K562 (cell line): ENCODE data around the gene LIN9. TPM values are rescaled to one million over a fixed set of nuclear protein-coding genes. Genes with fewer than 3 reads are reported as not detected.
A peak's percentile ranks its signal among the peaks of the same experiment; 100 is the strongest.

Source experiments
- ATAC-seq: fragments of 200-7000 bp; cut with Tn5 transposase; 3 replicates; pipeline ENCODE4 v1.9.1; 2020; ENCODE audit warnings: moderate library complexity
- BruUV-seq: library from RNA; stranded (reverse); fragments of 400-500 nt; replicated peaks from 2 replicates; lab custom pipeline; 2021; lab: Mats Ljungman, UMichigan
- CTCF ChIA-PET: fragments of 300-600 bp; formaldehyde crosslinking; extraction: SDS; loops from one replicate; lab custom pipeline; 2021; ENCODE audit warnings: low intra/inter-chr PET ratio; lab: Yijun Ruan, JAX
- POLR2A ChIA-PET: fragments of 300-600, 350-650 bp; sonication (Branson Sonifier 250); formaldehyde crosslinking; extraction: SDS; loops from one replicate; lab custom pipeline; 2021; ENCODE audit warnings: antibody characterized with exemption, inconsistent platforms; lab: Yijun Ruan, JAX
- DNase-seq, 4 experiments: peaks; one replicate each; pipeline versions ENCODE4 v3.0.0 to v3.0.0-alpha.2; 2011 to 2018; ENCODE audit warnings: low spot score in 3 of 4, mixed read lengths in 3 of 4; ENCODE audit errors: extremely low read depth in 1 of 4
- FAIRE-seq: peaks from 2 replicates; lab custom pipeline; 2011; peaks lifted over from hg19 to GRCh38; lab: Jason Lieb, UNC
- H2AFZ ChIP-seq: 2 replicates; pipeline ENCODE4 v1.6.0; 2011; ENCODE audit warnings: low read depth, low read length, control low read depth, inconsistent platforms
- H3K27ac ChIP-seq: fragments of 200-600 bp; 3 replicates; pipeline ENCODE4 v1.8.0; 2011; ENCODE audit warnings: low read depth, mild to moderate bottlenecking, control low read depth, inconsistent platforms, low read length, moderate library complexity, mixed read lengths; ENCODE audit errors: extremely low read depth
- H3K27me3 ChIP-seq, 2 experiments: fragments of 300-600 bp in 1 of 2; 2 replicates in 1 of 2; 3 replicates in 1 of 2; pipeline versions ENCODE4 v1.6.0 to v1.8.0; 2011; ENCODE audit warnings: inconsistent platforms in 2 of 2, low read length in 2 of 2, mild to moderate bottlenecking in 1 of 2, mixed read lengths in 1 of 2, moderate library complexity in 1 of 2; ENCODE audit not compliant: control insufficient read depth in 2 of 2, insufficient read depth in 2 of 2
- H3K36me3 ChIP-seq: fragments of 300-600 bp; 3 replicates; pipeline ENCODE4 v1.8.0; 2011; ENCODE audit warnings: mild to moderate bottlenecking, low read length, inconsistent platforms; ENCODE audit not compliant: control insufficient read depth, insufficient read depth
- H3K4me1 ChIP-seq, 2 experiments: fragments of 200-600 bp in 1 of 2; replicated peaks in 1 of 2; 2 replicates in 1 of 2; 3 replicates in 1 of 2; pipeline versions ENCODE4 v1.5.1 to v1.8.0; 2011; ENCODE audit warnings: inconsistent platforms in 2 of 2, low read length in 2 of 2, mild to moderate bottlenecking in 1 of 2, mixed read lengths in 1 of 2, moderate library complexity in 1 of 2; ENCODE audit not compliant: control insufficient read depth in 2 of 2, insufficient read depth in 2 of 2
- H3K4me2 ChIP-seq: 2 replicates; pipeline ENCODE4 v1.6.1; 2011; ENCODE audit warnings: low read length, control low read depth, inconsistent platforms, mixed read lengths; ENCODE audit not compliant: insufficient read depth
- H3K4me3 ChIP-seq: fragments of 200-600 bp; sonication (generic), shearing (Covaris generic); 2 replicates; pipeline ENCODE4 v1.5.1; 2016; ENCODE audit warnings: control low read depth, inconsistent platforms
- H3K79me2 ChIP-seq: fragments of 200-600 bp; 3 replicates; pipeline ENCODE4 v1.8.0; 2011; ENCODE audit warnings: low read length, inconsistent platforms; ENCODE audit not compliant: control insufficient read depth, insufficient read depth
- H3K9ac ChIP-seq, 2 experiments: 2 replicates each; pipeline versions ENCODE4 v1.6.0 to v1.6.1; 2011; ENCODE audit warnings: low read depth in 2 of 2, low read length in 2 of 2, control low read depth in 1 of 2, inconsistent platforms in 1 of 2, mild to moderate bottlenecking in 1 of 2, mixed read lengths in 1 of 2; ENCODE audit not compliant: insufficient read depth in 1 of 2
- H3K9me1 ChIP-seq: one replicate; pipeline ENCODE4 v1.6.0; 2011; ENCODE audit warnings: inconsistent platforms, mild to moderate bottlenecking, low read length, moderate library complexity; ENCODE audit not compliant: control insufficient read depth, insufficient read depth
- H3K9me3 ChIP-seq: replicated peaks from 2 replicates; pipeline ENCODE4 v1.5.1; 2011; ENCODE audit warnings: low read depth, low read length, inconsistent platforms; ENCODE audit not compliant: control insufficient read depth, insufficient read depth
- H4K20me1 ChIP-seq: replicated peaks from 2 replicates; pipeline ENCODE4 v1.6.1; 2011; ENCODE audit warnings: low read length, inconsistent platforms, mixed read lengths; ENCODE audit not compliant: control insufficient read depth, insufficient read depth
- CREB1 ChIP-seq, 2 experiments: sonication (generic) in 1 of 2; formaldehyde crosslinking in 1 of 2; IDR thresholded peaks; 2 replicates each; pipeline versions ENCODE4 v1.6.1 to v1.8.0; 2012 to 2022; ENCODE audit warnings: inconsistent platforms in 1 of 2, mild to moderate bottlenecking in 1 of 2, missing genetic modification reagents in 1 of 2, moderate library complexity in 1 of 2
- GABPB2 ChIP-seq: fragments of 250-450 bp; sonication (Bioruptor Pico); conservative IDR thresholded peaks from 2 replicates; pipeline ENCODE4 v1.5.1; 2021; ENCODE audit warnings: mild to moderate bottlenecking
- PTBP1 ChIP-seq: fragments of 200-400 bp; formaldehyde crosslinking; IDR thresholded peaks from 2 replicates; pipeline ENCODE4 v1.6.1; 2017; ENCODE audit warnings: low read depth, low read length
- ZNF12 ChIP-seq: sonication (generic); formaldehyde crosslinking; IDR thresholded peaks from 2 replicates; pipeline ENCODE4 v1.4.0; 2020; ENCODE audit warnings: mild to moderate bottlenecking, missing genetic modification reagents
- ZNF232 ChIP-seq: sonication (generic); formaldehyde crosslinking; IDR thresholded peaks from 2 replicates; pipeline ENCODE4 v1.8.0; 2022; ENCODE audit warnings: mild to moderate bottlenecking, missing genetic modification reagents
- ZNF512 ChIP-seq: IDR thresholded peaks from 2 replicates; pipeline ENCODE4 v1.6.1; 2016; ENCODE audit warnings: missing genetic modification characterization, missing compliant biosample characterization
- WGBS: fragments of 100-300 bp; shearing (Covaris generic); methylation state at CpG from one replicate; pipeline ENCODE4 v1.1.6; 2016; ENCODE audit warnings: low coverage, mixed read lengths; ENCODE audit not compliant: insufficient coverage; ENCODE audit errors: missing lambda C conversion rate; 5-methylcytosine and 5-hydroxymethylcytosine counted together
- in situ Hi-C: fragments of 300-500 bp; cut with MboI; formaldehyde crosslinking; loops from 4 replicates; pipeline ENCODE4 v1.15.0; 2018; ENCODE audit warnings: inconsistent platforms, mixed read lengths
- intact Hi-C: fragments of 100-400 bp; cut with micrococcal nuclease; formaldehyde crosslinking; loops from 2 replicates; pipeline ENCODE4 v1.14.2; 2022
- polyA plus RNA-seq, 8 experiments: library from polyadenylated mRNA; depleted of rRNA in 4 of 8; stranded (reverse) in 5 of 8; unstranded in 3 of 8; fragments of >200 nt; fragmentation: Nextera tagmentation in 2 of 8; fragmentation: Illumina TruSeq in 1 of 8; extraction: Ambion mirVana in 2 of 8; extraction: Trizol in 1 of 8; gene quantifications; 2 replicates each; pipeline versions ENCODE4 v1.2.1 to v1.2.3, GENCODE V29; 2011 to 2014; ENCODE audit warnings: inconsistent platforms in 1 of 8, missing spikeins in 1 of 8
- total RNA-seq, 7 experiments: library from RNA; depleted of rRNA in 6 of 7; stranded (reverse); fragments of >200 nt in 6 of 7; fragmentation: Illumina TruSeq in 2 of 7; extraction: Trizol in 2 of 7; gene quantifications; 2 replicates each; pipeline versions ENCODE4 v1.2.1 to v1.2.3, GENCODE V29; 2011 to 2021; ENCODE audit warnings: low replicate concordance in 1 of 7
- TF ChIP-seq, protein P1 (sequence below), 2 experiments: IDR thresholded peaks; 2 replicates each; pipeline ENCODE4 v1.6.1; 2012; ENCODE audit warnings: improper control_type of control experiment in 2 of 2, low read depth in 2 of 2, low read length in 2 of 2, borderline replicate concordance in 1 of 2

The LIN9 gene
- total and polyA plus RNA-seq, 9 of the 15 experiments (the other 6 are each of a cell fraction or from before 2014, with no cell fraction given), result 18.8 to 33.0 (median 25.5) TPM

GRCh38 chr1:226350519-226350865 lies 41.5 kb upstream of the LIN9 start:
- no peaks in the 10 kb centered on the region for H3K9me3 ChIP-seq
- H3K9ac ChIP-seq, result peak overlapping the region; percentile 3 to 87; a peak in 2 of 4 replicates
- H2AFZ ChIP-seq, result peak overlapping the region; percentile 80
- CTCF ChIA-PET, result no interaction called here
- H3K4me3 ChIP-seq, result no peak overlapping the region; the same call in 1 of the 2 replicates
- peaks cover 18 to 20% of the 10 kb centered on the region in 2 experiments for H3K4me1 ChIP-seq
- FAIRE-seq, result no peak
- H3K79me2 ChIP-seq, result no peaks in the 10 kb centered on the region
- no peaks in the 10 kb centered on the region for H3K9me1 ChIP-seq
- peaks cover 3% of the 10 kb centered on the region; the same call in 2 of the 3 replicates for H3K36me3 ChIP-seq
- no TSS peak for BruUV-seq
- peak overlapping the region; percentile 49 for H3K4me2 ChIP-seq
- 38% methylated on average over 9 of the region's 9 CpGs for whole genome bisulfite sequencing
- H3K27ac ChIP-seq, result peak overlapping the region; percentile 45; the same call in 1 of the 3 replicates
- in situ Hi-C loops (no loop called here), intact Hi-C loops (no loop called here)
- H4K20me1 ChIP-seq, result no peaks in the 10 kb centered on the region; the same call in 1 of the 2 replicates
- no peak; the same call in 2 of the 3 replicates for ATAC-seq
- POLR2A ChIA-PET, result no interaction called here
- TF ChIP-seq CREB1 (IDR thresholded peaks at IDR 0.05) (0 out of 2 replicates have a peak, but pooled peaks have one; percentile 15), CREB1 (CRISPR knock-in tag; IDR thresholded peaks at IDR 0.05) (no peak), PTBP1 (no peak), ZNF512 (tag) (0 out of 2 replicates have a peak, but pooled peaks have one; percentile 31), ZNF12 (CRISPR knock-in tag) (0 out of 2 replicates have a peak, but pooled peaks have one; percentile 5), ZNF232 (CRISPR knock-in tag) (no peak), GABPB2 (no peak)
- TF ChIP-seq, protein P1, sequence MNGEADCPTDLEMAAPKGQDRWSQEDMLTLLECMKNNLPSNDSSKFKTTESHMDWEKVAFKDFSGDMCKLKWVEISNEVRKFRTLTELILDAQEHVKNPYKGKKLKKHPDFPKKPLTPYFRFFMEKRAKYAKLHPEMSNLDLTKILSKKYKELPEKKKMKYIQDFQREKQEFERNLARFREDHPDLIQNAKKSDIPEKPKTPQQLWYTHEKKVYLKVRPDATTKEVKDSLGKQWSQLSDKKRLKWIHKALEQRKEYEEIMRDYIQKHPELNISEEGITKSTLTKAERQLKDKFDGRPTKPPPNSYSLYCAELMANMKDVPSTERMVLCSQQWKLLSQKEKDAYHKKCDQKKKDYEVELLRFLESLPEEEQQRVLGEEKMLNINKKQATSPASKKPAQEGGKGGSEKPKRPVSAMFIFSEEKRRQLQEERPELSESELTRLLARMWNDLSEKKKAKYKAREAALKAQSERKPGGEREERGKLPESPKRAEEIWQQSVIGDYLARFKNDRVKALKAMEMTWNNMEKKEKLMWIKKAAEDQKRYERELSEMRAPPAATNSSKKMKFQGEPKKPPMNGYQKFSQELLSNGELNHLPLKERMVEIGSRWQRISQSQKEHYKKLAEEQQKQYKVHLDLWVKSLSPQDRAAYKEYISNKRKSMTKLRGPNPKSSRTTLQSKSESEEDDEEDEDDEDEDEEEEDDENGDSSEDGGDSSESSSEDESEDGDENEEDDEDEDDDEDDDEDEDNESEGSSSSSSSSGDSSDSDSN (IDR thresholded peaks at IDR 0.05; ENCODE audit: borderline replicate concordance in 1 of 2, low read depth in 2 of 2, low read length in 2 of 2), result 0 out of 4 replicates have a peak, but pooled peaks of 1 of the 2 experiments have one; percentile 45
- no peaks in the 10 kb centered on the region for H3K27me3 ChIP-seq
- DNase-seq, result no peak
